NCI-H748 (cell line): ENCODE results near the gene ATP8B3.
"Not testable (repeated sequence)": the region's sequence is repeated elsewhere in the genome, so short reads cannot be mapped to it uniquely, and the experiment has no call there.

ENCODE experiments used
- DNase-seq: peaks from one replicate; lab custom pipeline; 2025; ENCODE audit not compliant: unreplicated experiment; lab: John Stamatoyannopoulos, UW

Gene ATP8B3

GRCh38 chr19:1797313-1797712 lies 14.8 kb downstream of the ATP8B3 start:
- not testable (repeated sequence) for DNase-seq

GRCh38 chr19:1796395-1797142 lies 15.5 kb downstream of the ATP8B3 start:
- DNase-seq, result no peak

GRCh38 chr19:1794424-1795172 lies 17.5 kb downstream of the ATP8B3 start:
- no peak for DNase-seq

GRCh38 chr19:1791879-1792278 lies 20.2 kb downstream of the ATP8B3 start:
- DNase-seq, result no peak

GRCh38 chr19:1790054-1790792 lies 21.9 kb downstream of the ATP8B3 start:
- DNase-seq, result no peak

GRCh38 chr19:1789261-1790041 lies 22.6 kb downstream of the ATP8B3 start:
- DNase-seq, result peak; percentile 12

GRCh38 chr19:1787116-1787515 lies 25.0 kb downstream of the ATP8B3 start:
- no peak for DNase-seq

- DNase-seq, result no peak
Measured at GRCh38 chr19:1786668-1787067, 25.4 kb downstream of the ATP8B3 start.

GRCh38 chr19:1785310-1785709 lies 26.8 kb downstream of the ATP8B3 start:
- no peak for DNase-seq

GRCh38 chr19:1783874-1784273 lies 28.2 kb downstream of the ATP8B3 start:
- DNase-seq, result no peak

GRCh38 chr19:1783354-1783753 lies 28.7 kb downstream of the ATP8B3 start:
- DNase-seq, result no peak

GRCh38 chr19:1782521-1782920 lies 29.6 kb downstream of the ATP8B3 start:
- no peak for DNase-seq

- no peak for DNase-seq
Measured at GRCh38 chr19:1780272-1780958, 31.7 kb downstream of the ATP8B3 start.

- DNase-seq, result no peak
Measured at GRCh38 chr19:1779574-1779973, 32.5 kb downstream of the ATP8B3 start.

GRCh38 chr19:1777149-1777548 lies 34.9 kb downstream of the ATP8B3 start:
- no peak for DNase-seq

- no peak for DNase-seq
Measured at GRCh38 chr19:1776606-1777147, 35.4 kb downstream of the ATP8B3 start.

- no peak for DNase-seq
Measured at GRCh38 chr19:1775951-1776605, 36.0 kb downstream of the ATP8B3 start.

- DNase-seq, result peak; percentile 21
Measured at GRCh38 chr19:1774989-1775772, 36.9 kb downstream of the ATP8B3 start.

GRCh38 chr19:1773184-1773583 lies 38.9 kb downstream of the ATP8B3 start:
- no peak for DNase-seq
